Measurements from ENCODE around the gene PADI4.
"Not testable (repeated sequence)": the region's sequence is repeated elsewhere in the genome, so short reads cannot be mapped to it uniquely, and the experiment has no call there.

PADI4 gene

DNA sequence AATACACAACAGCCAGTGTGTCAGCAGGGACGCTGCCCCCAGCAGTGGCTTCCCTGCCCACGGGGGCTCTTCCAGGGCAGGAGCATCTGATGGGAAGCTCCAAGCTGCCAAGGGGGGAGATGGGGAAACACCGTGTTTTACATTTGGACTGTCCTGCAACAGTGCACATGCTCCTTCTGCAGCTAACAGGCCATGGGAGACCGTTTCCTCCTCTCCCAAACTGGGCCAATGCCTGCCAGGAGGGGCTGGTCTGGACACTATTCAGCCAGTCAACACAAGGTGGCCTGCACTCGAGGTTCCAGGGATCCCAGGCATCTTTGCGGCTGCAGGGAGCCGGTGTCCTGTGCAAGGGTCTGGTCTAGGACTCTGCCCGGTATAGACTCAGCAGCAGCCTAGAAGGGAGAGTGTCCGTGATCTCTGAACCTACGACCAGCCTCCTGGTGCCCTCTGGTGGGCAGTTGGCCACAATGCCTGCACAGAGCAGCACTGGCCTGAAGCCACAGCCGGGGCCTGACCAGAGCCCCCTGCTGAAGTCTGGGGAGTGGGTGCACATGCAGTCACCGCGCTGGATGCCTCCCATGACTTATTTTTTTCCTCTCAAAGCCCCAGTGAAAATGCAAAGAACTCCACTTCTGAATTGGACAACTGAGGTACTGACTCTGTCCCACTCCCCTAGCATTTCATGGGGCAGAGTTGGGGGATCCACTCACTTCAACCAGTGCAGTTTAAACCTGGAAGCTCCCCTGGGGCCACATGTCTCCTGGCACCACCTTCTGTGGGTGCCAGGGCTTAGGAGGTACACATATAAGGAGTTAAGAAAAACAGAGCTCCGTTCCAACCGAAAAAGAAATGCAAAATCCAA, 98.1 kb downstream of the PADI4 start:
- Histone ChIP-seq H3K27me3 (ENCODE audit: insufficient read depth, low read length) (no peaks in the 10 kb centered on the region), H3K27ac (ENCODE audit: low read length) (no peak overlapping the region), H3K4me1 (ENCODE audit: insufficient read depth, low read length) (no peaks in the 10 kb centered on the region), H3K9ac (ENCODE audit: low read depth, low read length) (no peak overlapping the region), H3K36me3 (ENCODE audit: insufficient read depth, low read depth, low read length) (peaks cover 57% of the 10 kb centered on the region), H3K9me3 (ENCODE audit: insufficient read depth, low read depth, low read length) (no peaks in the 10 kb centered on the region), H3K4me3 (ENCODE audit: low read length) (no peak overlapping the region)

DNA sequence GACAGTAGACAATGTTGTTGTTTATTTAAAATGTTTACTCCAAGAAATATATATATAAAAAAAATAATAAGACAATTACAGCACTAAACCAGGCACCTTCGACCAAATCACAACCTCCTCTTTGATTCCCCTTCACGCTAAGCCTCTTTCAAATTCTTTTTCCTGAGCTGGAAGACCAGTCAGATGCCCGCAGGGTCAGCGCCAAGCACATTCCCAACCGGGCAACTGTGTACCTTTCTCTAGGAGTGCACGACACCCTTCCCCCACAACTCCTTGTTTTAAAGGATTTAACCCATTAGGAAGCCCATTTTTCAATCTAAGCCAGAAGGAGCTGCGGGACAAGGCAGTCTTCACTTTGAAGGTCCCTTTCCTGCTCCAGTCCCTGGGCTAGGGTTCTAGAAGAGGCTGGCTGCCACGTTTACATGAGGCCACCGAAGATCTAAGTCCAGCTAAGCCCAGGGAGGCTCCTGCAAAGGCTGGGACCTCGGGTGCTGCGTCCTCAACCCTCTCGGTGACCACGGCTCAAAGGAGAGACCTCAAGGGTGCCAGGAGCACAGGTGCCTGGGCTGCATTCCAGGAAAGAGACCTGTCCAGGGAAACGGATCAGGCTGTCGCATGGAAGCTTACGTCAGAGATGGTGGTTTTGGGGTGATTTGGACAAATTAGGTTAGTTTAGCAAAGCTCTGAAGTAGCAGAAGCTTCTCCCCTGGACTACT, 98.9 kb downstream of the PADI4 start:
- H3K4me3 ChIP-seq (ENCODE audit: low read length); H3K9ac ChIP-seq (ENCODE audit: low read depth, low read length); H3K4me1 ChIP-seq (ENCODE audit: insufficient read depth, low read length); H3K9me3 ChIP-seq (ENCODE audit: insufficient read depth, low read depth, low read length); H3K27me3 ChIP-seq (ENCODE audit: insufficient read depth, low read length); H3K27ac ChIP-seq (ENCODE audit: low read length): not testable (repeated sequence)
- peaks cover 64% of the 10 kb centered on the region for H3K36me3 ChIP-seq (ENCODE audit: insufficient read depth, low read depth, low read length)

DNA sequence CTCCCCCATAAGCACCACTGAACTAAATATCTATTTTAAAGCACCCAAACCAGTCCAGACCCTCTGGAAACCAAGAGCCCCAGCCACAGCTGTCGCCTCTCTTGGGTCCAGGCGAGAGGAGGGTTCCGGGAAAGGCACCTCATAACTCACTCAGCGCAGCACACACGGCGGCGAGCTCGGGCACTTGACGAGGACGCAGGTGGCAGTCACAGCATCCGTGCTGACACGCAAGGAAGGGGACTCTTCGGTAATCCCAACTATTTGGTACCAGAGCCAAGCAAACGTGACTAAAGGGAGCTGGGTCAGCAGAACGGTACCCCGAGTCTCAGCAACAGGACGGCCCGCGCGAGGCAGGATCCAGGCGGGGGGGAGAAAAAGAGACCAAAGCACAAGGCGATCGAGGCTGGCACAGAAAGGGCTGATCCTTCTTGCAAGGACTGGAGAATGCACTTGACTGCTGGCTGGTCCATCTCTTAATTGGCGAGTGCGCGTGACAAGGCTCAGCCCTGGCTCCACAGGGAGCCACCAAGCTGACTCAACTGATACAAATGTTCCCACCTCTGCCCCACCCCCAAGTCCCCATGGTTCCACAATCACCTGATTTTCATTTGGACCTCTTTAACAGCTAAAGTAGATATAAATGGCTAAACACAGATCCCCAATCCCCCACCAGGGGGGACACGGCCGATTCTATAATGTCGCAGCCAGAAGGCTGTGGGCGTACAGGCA, 100.0 kb downstream of the PADI4 start:
- not testable (repeated sequence) for H3K4me3 ChIP-seq (ENCODE audit: low read length); H3K4me1 ChIP-seq (ENCODE audit: insufficient read depth, low read length); H3K9ac ChIP-seq (ENCODE audit: low read depth, low read length); H3K9me3 ChIP-seq (ENCODE audit: insufficient read depth, low read depth, low read length); H3K27me3 ChIP-seq (ENCODE audit: insufficient read depth, low read length); H3K27ac ChIP-seq (ENCODE audit: low read length)
- H3K36me3 ChIP-seq (ENCODE audit: insufficient read depth, low read depth, low read length): peaks cover 75% of the 10 kb centered on the region

DNA sequence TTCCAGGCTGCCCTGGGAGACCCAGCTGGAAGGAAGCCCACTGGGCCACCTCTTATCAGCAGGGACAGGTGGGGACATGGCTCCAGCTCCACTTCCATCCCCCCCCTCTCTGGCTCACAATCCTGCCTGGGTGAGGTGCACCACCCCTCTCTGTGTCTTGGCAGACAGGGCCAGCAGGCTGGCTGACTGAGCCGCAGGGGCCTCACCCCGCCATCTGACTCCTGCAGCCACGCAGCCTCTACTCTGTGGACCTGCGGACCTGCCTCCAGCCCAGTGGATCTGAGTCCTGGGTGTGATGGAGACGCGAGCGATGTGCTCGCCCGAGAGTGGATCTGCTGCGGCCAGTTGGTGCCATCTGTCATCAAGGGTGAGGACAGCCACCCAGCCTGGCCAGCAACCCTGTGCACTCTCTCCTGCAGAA, 101.4 kb downstream of the PADI4 start:
- no peak overlapping the region for H3K4me3 ChIP-seq (ENCODE audit: low read length)
- H3K27me3 ChIP-seq (ENCODE audit: insufficient read depth, low read length): no peaks in the 10 kb centered on the region
- H3K27ac ChIP-seq (ENCODE audit: low read length): no peak overlapping the region
- H3K36me3 ChIP-seq (ENCODE audit: insufficient read depth, low read depth, low read length): peaks cover 89% of the 10 kb centered on the region
- no peaks in the 10 kb centered on the region for H3K4me1 ChIP-seq (ENCODE audit: insufficient read depth, low read length)
- no peaks in the 10 kb centered on the region for H3K9me3 ChIP-seq (ENCODE audit: insufficient read depth, low read depth, low read length)
- H3K9ac ChIP-seq (ENCODE audit: low read depth, low read length): no peak overlapping the region

DNA sequence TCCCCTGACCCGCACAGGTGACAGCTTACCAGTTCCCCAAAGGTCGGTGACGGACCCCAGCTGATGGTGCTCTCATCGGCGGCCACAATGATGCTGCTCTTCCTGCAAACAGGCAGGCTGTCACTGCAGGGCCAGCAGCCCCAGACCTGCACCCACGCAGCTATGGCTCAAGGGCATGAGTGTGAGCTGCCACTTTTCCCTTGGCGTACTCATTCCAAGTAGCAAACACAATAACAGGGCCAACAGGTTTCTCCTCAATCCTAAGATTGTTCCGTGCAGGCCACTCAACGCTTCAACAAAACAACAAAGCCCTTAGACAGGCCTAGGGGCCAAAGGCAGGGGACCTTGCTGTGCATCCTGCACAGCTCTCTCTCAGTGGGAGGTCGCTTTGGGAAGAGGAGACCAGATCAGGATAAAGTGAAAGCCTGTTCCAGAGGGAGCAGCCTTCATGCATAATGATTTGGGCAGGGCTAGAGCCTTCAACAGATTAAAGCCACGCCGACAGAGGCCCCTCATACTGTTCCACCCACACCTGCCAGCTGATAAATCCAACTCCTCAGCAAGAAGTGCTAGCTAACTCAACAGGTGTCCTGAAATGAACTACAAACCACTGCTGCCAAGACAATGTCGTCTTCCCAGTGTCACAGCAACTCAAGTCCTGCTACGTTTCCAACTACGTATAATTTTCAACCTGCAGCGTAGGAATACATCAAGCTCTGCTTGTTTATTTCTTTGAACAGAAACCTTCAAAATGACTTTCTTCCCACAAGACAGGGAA, 104.3 kb downstream of the PADI4 start:
- H3K27me3 ChIP-seq (ENCODE audit: insufficient read depth, low read length): no peaks in the 10 kb centered on the region
- no peak overlapping the region for H3K4me3 ChIP-seq (ENCODE audit: low read length)
- H3K9ac ChIP-seq (ENCODE audit: low read depth, low read length): no peak overlapping the region
- peaks cover 100% of the 10 kb centered on the region for H3K36me3 ChIP-seq (ENCODE audit: insufficient read depth, low read depth, low read length)
- no peaks in the 10 kb centered on the region for H3K9me3 ChIP-seq (ENCODE audit: insufficient read depth, low read depth, low read length)
- H3K4me1 ChIP-seq (ENCODE audit: insufficient read depth, low read length): no peaks in the 10 kb centered on the region
- no peak overlapping the region for H3K27ac ChIP-seq (ENCODE audit: low read length)

Measured in iPS-20b (cell line).